A549 (cell line): Measurements from ENCODE around the gene ZNF892. TPM values are rescaled to one million over a fixed set of nuclear protein-coding genes. Genes with fewer than 3 reads are reported as not detected.
A peak's percentile ranks its signal among the peaks of the same experiment; 100 is the strongest.

ENCODE experiments used
- ATAC-seq, 2 experiments: fragments of 200-7000 bp in 1 of 2; fragments of >200 bp in 1 of 2; cut with Nextera tagmentation in 1 of 2; cut with Tn5 transposase in 1 of 2; 3 replicates each; pipeline versions ENCODE4 v1.8.0 to v1.9.1; 2018 to 2020; ENCODE audit warnings: mild to moderate bottlenecking in 1 of 2, moderate library complexity in 1 of 2
- CTCF ChIA-PET: fragments of 300-600 bp; sonication (Branson Sonifier 250); formaldehyde crosslinking; extraction: SDS; loops from one replicate; lab custom pipeline; 2021; ENCODE audit warnings: antibody characterized with exemption, inconsistent platforms; lab: Yijun Ruan, JAX
- POLR2A ChIA-PET: fragments of 350-600 bp; formaldehyde crosslinking; extraction: SDS; loops from one replicate; lab custom pipeline; 2021; ENCODE audit warnings: antibody characterized with exemption, inconsistent platforms; lab: Yijun Ruan, JAX
- DNase-seq, 2 experiments: peaks; one replicate each; pipeline versions ENCODE4 v3.0.0 to v3.0.0-alpha.2; 2011 to 2016; ENCODE audit warnings: low read depth in 1 of 2, low spot score in 1 of 2
- FAIRE-seq: peaks from 2 replicates; lab custom pipeline; 2011; peaks lifted over from hg19 to GRCh38; lab: Jason Lieb, UNC
- H3K27ac ChIP-seq, 2 experiments: fragments of >200 bp; sonication (Bioruptor Twin); formaldehyde crosslinking; 3 replicates each; pipeline ENCODE4 v1.5.1; 2016 to 2017
- H3K4me1 ChIP-seq: fragments of >200 bp; sonication (Bioruptor Twin); formaldehyde crosslinking; 3 replicates; pipeline ENCODE4 v1.6.1; 2016
- H3K4me2 ChIP-seq: fragments of >200 bp; sonication (Bioruptor Twin); formaldehyde crosslinking; 3 replicates; pipeline ENCODE4 v1.6.1; 2016
- H3K4me3 ChIP-seq: fragments of >200 bp; sonication (Bioruptor Twin); formaldehyde crosslinking; 3 replicates; pipeline ENCODE4 v1.5.1; 2016
- H3K9me3 ChIP-seq: fragments of >200 bp; sonication (Bioruptor Twin); formaldehyde crosslinking; 3 replicates; pipeline ENCODE4 v1.6.1; 2016
- CBX2 ChIP-seq: fragments of 200-600 bp; sonication (generic); IDR thresholded peaks from 2 replicates; pipeline ENCODE4 v1.6.1; 2016; ENCODE audit warnings: low read depth, mild to moderate bottlenecking, borderline replicate concordance
- CEBPB ChIP-seq, 2 experiments: fragments of >200 bp in 1 of 2; sonication (Bioruptor Twin) in 1 of 2; formaldehyde crosslinking in 1 of 2; IDR thresholded peaks; 2 replicates each; pipeline ENCODE4 v1.6.1; 2012 to 2016
- CHD2 ChIP-seq: fragments of 150-350 bp; IDR thresholded peaks from 2 replicates; pipeline ENCODE4 v1.6.1; 2014; ENCODE audit warnings: low read length; ENCODE audit not compliant: partially characterized antibody
- CHD4 ChIP-seq: fragments of 200-600 bp; sonication (generic); IDR thresholded peaks from 2 replicates; pipeline ENCODE4 v1.6.1; 2016; ENCODE audit warnings: antibody characterized with exemption, mild to moderate bottlenecking, borderline replicate concordance
- E2F6 ChIP-seq: IDR thresholded peaks from 2 replicates; pipeline ENCODE4 v1.6.1; 2012; ENCODE audit warnings: low read depth, borderline replicate concordance
- EHMT2 ChIP-seq: fragments of 200-600 bp; sonication (generic); IDR thresholded peaks from 2 replicates; pipeline ENCODE4 v1.6.1; 2016; ENCODE audit warnings: antibody characterized with exemption, low read depth, mild to moderate bottlenecking, moderate library complexity
- ELK1 ChIP-seq: fragments of 150-350 bp; IDR thresholded peaks from 2 replicates; pipeline ENCODE4 v1.6.1; 2014; ENCODE audit warnings: low read depth, mild to moderate bottlenecking, low read length
- EP300 ChIP-seq, 2 experiments: fragments of >200 bp; sonication (Bioruptor Twin); formaldehyde crosslinking; IDR thresholded peaks; 2 replicates in 1 of 2; 3 replicates in 1 of 2; pipeline ENCODE4 v1.6.1; 2016 to 2017
- ESRRA ChIP-seq: fragments of 150-350 bp; IDR thresholded peaks from 2 replicates; pipeline ENCODE4 v1.6.1; 2014; ENCODE audit warnings: mild to moderate bottlenecking, low read length, borderline replicate concordance
- FOSB ChIP-seq: fragments of 250-450 bp; sonication (Bioruptor Pico); IDR thresholded peaks from 2 replicates; pipeline ENCODE4 v1.5.0; 2020; ENCODE audit warnings: mild to moderate bottlenecking, moderate library complexity
- FOSL2 ChIP-seq, 2 experiments: fragments of 450-650 bp in 1 of 2; fragments of >200 bp in 1 of 2; sonication (Bioruptor Twin) in 1 of 2; formaldehyde crosslinking; IDR thresholded peaks; 2 replicates each; pipeline versions ENCODE4 v1.5.0 to v1.6.1; 2016 to 2020; ENCODE audit warnings: mild to moderate bottlenecking in 1 of 2, moderate library complexity in 1 of 2
- FOXS1 ChIP-seq: fragments of 250-450 bp; sonication (Bioruptor Pico); IDR thresholded peaks from 2 replicates; pipeline ENCODE4 v1.5.0; 2020; ENCODE audit warnings: mild to moderate bottlenecking, moderate library complexity
- HES2 ChIP-seq: fragments of >200 bp; sonication (Bioruptor Twin); formaldehyde crosslinking; IDR thresholded peaks from 2 replicates; pipeline ENCODE4 v1.6.1; 2016
- HEYL ChIP-seq: fragments of 250-450 bp; sonication (Bioruptor Pico); IDR thresholded peaks from 2 replicates; pipeline ENCODE4 v1.8.0; 2021; ENCODE audit warnings: mild to moderate bottlenecking, moderate library complexity
- HOXB5 ChIP-seq: fragments of 250-450 bp; sonication (Bioruptor Pico); IDR thresholded peaks from 2 replicates; pipeline ENCODE4 v1.5.0; 2020; ENCODE audit warnings: mild to moderate bottlenecking, moderate library complexity
- KDM1A ChIP-seq: fragments of 200-600 bp; sonication (generic); IDR thresholded peaks from 2 replicates; pipeline ENCODE4 v1.6.1; 2016; ENCODE audit warnings: low read depth, mild to moderate bottlenecking
- MAFK ChIP-seq: fragments of 450-650 bp; IDR thresholded peaks from 2 replicates; pipeline ENCODE4 v1.6.1; 2014; ENCODE audit not compliant: partially characterized antibody
- MAX ChIP-seq: IDR thresholded peaks from 2 replicates; pipeline ENCODE4 v1.6.1; 2012
- NFE2L2 ChIP-seq: fragments of 150-350 bp; conservative IDR thresholded peaks from 2 replicates; pipeline ENCODE4 v1.6.1; 2014; ENCODE audit warnings: low read length
- NPAS2 ChIP-seq: fragments of 250-450 bp; sonication (Bioruptor Pico); IDR thresholded peaks from 2 replicates; pipeline ENCODE4 v1.8.0; 2022; ENCODE audit warnings: mild to moderate bottlenecking, moderate library complexity, borderline replicate concordance
- NR3C1 ChIP-seq: fragments of >200 bp; sonication (Bioruptor Twin); formaldehyde crosslinking; IDR thresholded peaks from 3 replicates; pipeline ENCODE4 v1.6.1; 2017
- PHF8 ChIP-seq: fragments of 200-600 bp; sonication (generic); IDR thresholded peaks from 2 replicates; pipeline ENCODE4 v1.6.1; 2016; ENCODE audit warnings: low read depth, mild to moderate bottlenecking, antibody characterized with exemption, moderate library complexity, borderline replicate concordance
- POLR2AphosphoS2 ChIP-seq: conservative IDR thresholded peaks from 2 replicates; pipeline ENCODE4 v1.6.1; 2012; ENCODE audit warnings: low read length, improper control_type of control experiment, inconsistent platforms
- RCOR1 ChIP-seq: fragments of 150-350 bp; IDR thresholded peaks from 2 replicates; pipeline ENCODE4 v1.6.1; 2014; ENCODE audit warnings: antibody characterized with exemption, low read length, low read depth
- RNF2 ChIP-seq: fragments of 200-600 bp; sonication (generic); IDR thresholded peaks from 2 replicates; pipeline ENCODE4 v1.6.1; 2016; ENCODE audit warnings: low read depth, mild to moderate bottlenecking, antibody characterized with exemption, moderate library complexity, borderline replicate concordance
- SMC3 ChIP-seq: fragments of >200 bp; sonication (Bioruptor Twin); formaldehyde crosslinking; IDR thresholded peaks from 3 replicates; pipeline ENCODE4 v1.6.1; 2018; ENCODE audit warnings: inconsistent platforms
- TP53 ChIP-seq: fragments of 250-450 bp; sonication (Bioruptor Pico); IDR thresholded peaks from 2 replicates; pipeline ENCODE4 v1.5.0; 2021; ENCODE audit warnings: mild to moderate bottlenecking, moderate library complexity
- ZC3H11A ChIP-seq: fragments of 450-650 bp; IDR thresholded peaks from 2 replicates; pipeline ENCODE4 v1.6.1; 2014; ENCODE audit warnings: antibody characterized with exemption, mild to moderate bottlenecking
- ZFP36 ChIP-seq: fragments of 450-650 bp; IDR thresholded peaks from 2 replicates; pipeline ENCODE4 v1.6.1; 2014; ENCODE audit warnings: borderline replicate concordance; ENCODE audit not compliant: partially characterized antibody
- WGBS: methylation state at CpG from one replicate; pipeline ENCODE4 v1.1.6; 2017; ENCODE audit errors: missing lambda C conversion rate; 5-methylcytosine and 5-hydroxymethylcytosine counted together
- polyA plus RNA-seq, 4 experiments: library from polyadenylated mRNA; depleted of rRNA in 3 of 4; stranded (reverse); fragments of >200 nt; fragmentation: RNase III in 1 of 4; extraction: RNeasy Plus Mini Kit Qiagen cat#74134 plus additional on column Dnase treatment in 1 of 4; gene quantifications; 2 replicates in 3 of 4; 3 replicates in 1 of 4; pipeline ENCODE4 v1.2.3, GENCODE V29; 2011 to 2017

Gene ZNF892
- polyA plus RNA-seq, 2 of the 4 experiments (the other 2 are of a cell fraction) = 0.72 to 1.8 TPM

GRCh38 chr2:95165371-95166064 lies 41.8 kb upstream of the ZNF892 start, which contains the start of gene ZNF2 (continued):
- TF ChIP-seq FOSB (no peak), CEBPB (IDR thresholded peaks at IDR 0.05) (no peak; a peak in 1 of 4 replicates), RNF2 (no peak), PHF8 (peak; percentile 94), CBX2 (no peak), RCOR1 (no peak), EHMT2 (no peak), CHD2 (no peak), EP300 (IDR thresholded peaks at IDR 0.05) (no peak), NR3C1 (no peak), ZC3H11A (no peak), FOSL2 (IDR thresholded peaks at IDR 0.05) (no peak), FOSL2 (CRISPR knock-in tag; IDR thresholded peaks at IDR 0.05) (0 out of 2 replicates have a peak, but pooled peaks have one; percentile 6), MAX (peak; percentile 94), POLR2AphosphoS2 (no peak), FOXS1 (no peak), KDM1A (no peak), E2F6 (peak; percentile 67), HEYL (no peak), NFE2L2 (no peak), HES2 (no peak), TP53 (CRISPR knock-in tag) (peak; percentile 74; the same call in 1 of the 2 replicates), HOXB5 (CRISPR knock-in tag) (peak; percentile 83; the same call in 1 of the 2 replicates), ELK1 (no peak), NPAS2 (no peak), ESRRA (no peak), CHD4 (no peak), SMC3 (no peak)
- TF ChIP-seq, all 56 proteins: peak for 18

- FAIRE-seq = no peak
- Histone ChIP-seq H3K4me2 (peak overlapping the region; percentile 82), H3K4me3 (peak overlapping the region; percentile 55), H3K4me1 (peaks cover 5% of the 10 kb centered on the region; the same call in 2 of the 3 replicates), H3K9me3 (peaks cover 48% of the 10 kb centered on the region), H3K27ac (peak overlapping the region; percentile 87 to 88)
- peak in 1 of 2 experiments; percentile 35; a peak in 4 of 6 replicates for ATAC-seq
- ChIA-PET CTCF (interaction anchor here (0.6 to 1.5 kb wide), 4 partner anchors 17 to 1038 kb away, joined by 3 to 4 read pairs (median 3); no protein-coding TSS in a partner anchor), POLR2A (interaction anchor here (1.1 to 1.7 kb wide), 2 partner anchors 44 to 236 kb away, joined by 5 to 22 read pairs; partner anchors contain the start of genes FAHD2A and MRPS5)
- no peak for DNase-seq
- TF ChIP-seq ZFP36 (peak; percentile 87), EHMT2 (no peak), PHF8 (peak; percentile 24; the same call in 1 of the 2 replicates), MAFK (no peak)
- WGBS = 15% methylated on average over 16 of the region's 16 CpGs
These were observed 41.1 kb upstream of the ZNF892 start for GRCh38 chr2:95166065-95166763.
